HEK293 (cell line): ENCODE measurements around the gene NLRC4.

Source experiments
- CTCF ChIP-seq: fragments of 450-650 bp; formaldehyde crosslinking; IDR thresholded peaks from 2 replicates; pipeline ENCODE4 v1.5.1; 2016; ENCODE audit warnings: missing biosample characterization, missing genetic modification characterization
- ZNF670 ChIP-seq: fragments of 450-650 bp; formaldehyde crosslinking; IDR thresholded peaks from 2 replicates; pipeline ENCODE4 v1.5.1; 2016; ENCODE audit warnings: missing biosample characterization, missing genetic modification characterization, low read depth

- TF ChIP-seq CTCF (tag by site-specific recombination) (no peak), ZNF670 (tag by site-specific recombination) (no peak)
Observed at GRCh38 chr2:32200814-32201213, 63.9 kb downstream of the NLRC4 start.
